Measurements from ENCODE around the gene CPNE5. TPM values are rescaled to one million over a fixed set of nuclear protein-coding genes. Genes with fewer than 3 reads are reported as not detected.
A peak's percentile ranks its signal among the peaks of the same experiment; 100 is the strongest.
"Not testable (repeated sequence)": the region's sequence is repeated elsewhere in the genome, so short reads cannot be mapped to it uniquely, and the experiment has no call there.

The CPNE5 gene
- total RNA-seq, 3 donors from 2014 or later = 0.26 to 0.52 (median 0.28) TPM

DNA sequence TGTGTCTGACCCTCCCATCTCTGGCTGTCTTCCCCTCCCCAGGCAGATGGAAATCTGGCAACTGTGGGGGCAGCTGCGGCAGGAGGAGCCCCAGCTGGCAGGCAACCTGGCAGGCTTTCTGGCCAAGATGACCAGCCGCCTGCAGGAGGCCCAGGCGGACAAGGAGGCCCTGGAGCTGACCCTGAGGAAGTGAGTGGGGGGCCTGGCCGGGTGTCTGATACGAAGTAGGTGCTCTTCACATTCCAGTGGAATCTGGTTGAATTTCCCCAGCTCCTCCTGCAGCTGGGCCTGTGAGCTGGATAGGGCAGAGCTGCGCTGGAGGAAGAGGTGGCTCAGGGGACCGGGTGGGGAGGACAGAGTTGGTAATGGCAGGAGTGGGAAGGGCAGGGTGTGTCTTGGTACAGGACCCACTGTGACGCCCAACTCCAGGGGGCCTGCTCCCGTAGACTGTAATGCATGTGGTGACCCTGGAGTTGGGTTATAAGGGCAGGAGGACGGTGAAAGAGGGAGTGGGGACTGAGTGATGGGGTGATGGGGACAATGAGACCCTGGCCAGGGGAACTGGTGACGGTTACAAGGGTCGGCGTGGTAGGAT lies 121.9 kb downstream of the CPNE5 start:
- no peak for DNase-seq
- Mint-ChIP-seq H3K4me1 (ENCODE audit: low read depth) (no peaks in the 10 kb centered on the region), H3K4me3 (no peak overlapping the region), H3K27me3 (ENCODE audit: low read depth) (no peaks in the 10 kb centered on the region), H3K36me3 (ENCODE audit: insufficient read depth) (no peaks in the 10 kb centered on the region), H3K9me3 (no peaks in the 10 kb centered on the region)
- no peak for ATAC-seq

DNA sequence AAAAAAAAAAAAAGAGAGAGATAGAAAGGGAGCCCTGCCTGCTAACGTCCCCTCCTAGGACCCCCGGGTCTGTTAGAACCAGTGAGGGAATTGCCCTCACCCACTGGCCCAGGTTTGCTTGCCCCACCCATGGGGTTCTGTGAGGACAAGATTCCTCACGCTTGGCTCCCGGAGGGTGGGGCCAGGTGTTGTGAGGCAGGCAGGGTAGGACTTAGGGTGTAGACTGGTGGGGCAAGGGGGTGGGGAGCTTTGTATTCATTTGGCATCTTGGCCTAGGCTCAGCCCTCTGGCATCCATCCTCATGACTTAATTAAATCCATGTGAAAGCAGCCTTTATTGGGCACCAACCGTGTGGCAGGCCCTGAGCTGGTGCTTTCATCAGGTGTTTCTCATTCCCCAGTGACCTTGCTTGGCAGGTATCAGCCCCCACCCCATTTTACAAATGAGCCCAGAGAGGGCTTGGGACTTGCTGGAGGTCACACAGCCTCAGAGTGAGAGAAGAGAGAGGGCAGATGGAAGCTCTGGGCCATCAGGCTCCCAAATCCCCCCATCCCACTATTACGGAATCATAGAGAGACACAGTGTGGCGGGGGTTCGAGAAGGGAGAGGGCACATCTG lies 122.7 kb downstream of the CPNE5 start:
- Mint-ChIP-seq H3K4me1 (ENCODE audit: low read depth) (no peaks in the 10 kb centered on the region), H3K27me3 (ENCODE audit: low read depth) (no peaks in the 10 kb centered on the region), H3K36me3 (ENCODE audit: insufficient read depth) (no peaks in the 10 kb centered on the region), H3K9me3 (no peaks in the 10 kb centered on the region), H3K4me3 (no peak overlapping the region)
- no peak for ATAC-seq
- DNase-seq = no peak

DNA sequence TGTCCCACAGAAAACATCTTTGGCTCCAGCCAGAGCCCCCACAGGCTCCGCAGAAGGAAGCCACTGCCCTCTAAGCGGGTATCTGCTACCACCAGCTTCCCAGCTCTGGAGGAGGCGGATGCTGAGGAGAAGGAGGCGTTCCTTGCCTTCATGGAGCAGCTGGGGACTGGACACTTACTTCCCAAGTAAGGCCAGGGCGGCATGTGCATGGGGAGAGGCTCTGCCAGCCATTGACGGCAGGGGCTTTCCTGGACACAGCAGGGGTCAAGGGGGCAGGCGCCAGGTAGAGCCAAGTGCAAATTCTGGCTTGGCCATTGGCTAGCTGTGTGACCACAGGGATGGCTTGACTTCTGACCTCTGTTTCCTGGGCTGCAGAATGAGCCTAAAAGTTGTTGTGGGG lies 123.8 kb downstream of the CPNE5 start:
- no peak for ATAC-seq
- no peak for DNase-seq

DNA sequence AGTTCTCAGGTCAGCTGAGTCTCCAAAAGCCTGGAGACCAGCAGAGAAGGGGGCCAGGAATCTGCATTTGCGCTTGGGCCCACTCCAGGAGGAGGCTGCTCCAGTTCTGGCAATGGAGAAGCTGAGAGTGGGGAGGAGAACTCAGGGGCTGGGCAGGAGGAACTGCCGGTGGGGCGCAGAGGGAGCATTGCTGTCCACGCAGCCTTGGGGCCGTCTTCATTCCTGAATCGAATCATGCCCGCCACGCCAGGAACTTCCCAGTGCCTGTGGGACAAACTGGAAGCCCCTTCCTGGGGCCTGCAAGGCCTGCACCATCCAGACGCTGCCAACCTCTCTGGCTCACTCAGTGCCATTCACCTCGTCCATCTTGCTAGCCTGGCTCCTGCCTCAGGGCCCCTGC lies 124.7 kb downstream of the CPNE5 start:
- no peaks in the 10 kb centered on the region for H3K27me3 Mint-ChIP-seq (ENCODE audit: low read depth)
- no peaks in the 10 kb centered on the region for H3K4me1 Mint-ChIP-seq (ENCODE audit: low read depth)
- H3K36me3 Mint-ChIP-seq (ENCODE audit: insufficient read depth) = no peaks in the 10 kb centered on the region
- no peaks in the 10 kb centered on the region for H3K9me3 Mint-ChIP-seq
- ATAC-seq (no peak), DNase-seq (no peak)
- no peak overlapping the region for H3K4me3 Mint-ChIP-seq

More for the DNA sequence above, 123.8 kb downstream of the CPNE5 start:
- Mint-ChIP-seq H3K36me3 (ENCODE audit: insufficient read depth) (no peaks in the 10 kb centered on the region), H3K4me1 (ENCODE audit: low read depth) (no peaks in the 10 kb centered on the region), H3K27me3 (ENCODE audit: low read depth) (no peaks in the 10 kb centered on the region), H3K9me3 (no peaks in the 10 kb centered on the region), H3K4me3 (no peak overlapping the region)

DNA sequence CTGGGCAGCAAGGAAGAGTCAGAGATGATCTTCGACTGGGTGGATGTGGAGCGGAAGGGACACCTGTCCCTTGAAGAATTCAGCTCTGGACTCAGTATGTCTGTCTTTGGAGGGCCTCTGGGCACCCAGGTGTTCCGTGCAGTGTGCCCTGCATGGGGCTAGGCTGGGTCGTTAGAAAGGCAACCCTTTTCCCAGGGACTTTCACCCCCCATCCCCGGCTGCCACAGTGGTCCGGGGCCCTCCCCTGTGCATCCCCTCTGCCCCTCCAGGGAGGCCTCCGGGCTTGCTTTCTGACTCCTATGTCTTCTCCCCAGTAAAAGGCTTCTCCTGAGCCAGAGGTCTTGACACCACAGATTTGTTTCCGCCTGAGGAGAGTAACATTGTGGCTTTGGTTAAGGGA lies 125.4 kb downstream of the CPNE5 start:
- no peaks in the 10 kb centered on the region for H3K27me3 Mint-ChIP-seq (ENCODE audit: low read depth)
- ATAC-seq (no peak), DNase-seq (no peak)
- H3K36me3 Mint-ChIP-seq (ENCODE audit: insufficient read depth) = no peaks in the 10 kb centered on the region
- no peaks in the 10 kb centered on the region for H3K4me1 Mint-ChIP-seq (ENCODE audit: low read depth)
- H3K9me3 Mint-ChIP-seq = no peaks in the 10 kb centered on the region
- no peak overlapping the region for H3K4me3 Mint-ChIP-seq

DNA sequence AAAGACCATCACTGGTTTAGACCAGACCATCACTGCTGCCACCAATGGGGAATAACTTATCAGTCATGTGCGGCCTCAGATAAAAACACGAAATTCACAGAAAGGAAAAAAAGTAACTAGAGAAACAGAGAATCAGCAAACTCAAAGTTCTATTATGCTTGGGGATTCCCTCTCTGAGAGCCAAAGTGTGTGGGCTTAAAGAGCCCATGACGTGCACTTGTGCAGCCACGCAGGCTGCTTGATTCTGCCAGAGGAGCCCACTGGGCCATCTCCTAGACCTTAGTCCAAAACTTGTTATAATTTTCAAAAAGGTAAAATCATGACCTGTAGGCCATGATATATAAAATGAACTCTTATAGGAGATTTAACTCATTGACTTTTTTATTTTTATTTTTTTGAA lies 126.4 kb downstream of the CPNE5 start:
- no peaks in the 10 kb centered on the region for H3K36me3 Mint-ChIP-seq (ENCODE audit: insufficient read depth)
- DNase-seq = no peak
- no peaks in the 10 kb centered on the region for H3K4me1 Mint-ChIP-seq (ENCODE audit: low read depth)
- ATAC-seq = no peak
- H3K4me3 Mint-ChIP-seq = no peak overlapping the region
- no peaks in the 10 kb centered on the region for H3K27me3 Mint-ChIP-seq (ENCODE audit: low read depth)
- no peaks in the 10 kb centered on the region for H3K9me3 Mint-ChIP-seq

DNA sequence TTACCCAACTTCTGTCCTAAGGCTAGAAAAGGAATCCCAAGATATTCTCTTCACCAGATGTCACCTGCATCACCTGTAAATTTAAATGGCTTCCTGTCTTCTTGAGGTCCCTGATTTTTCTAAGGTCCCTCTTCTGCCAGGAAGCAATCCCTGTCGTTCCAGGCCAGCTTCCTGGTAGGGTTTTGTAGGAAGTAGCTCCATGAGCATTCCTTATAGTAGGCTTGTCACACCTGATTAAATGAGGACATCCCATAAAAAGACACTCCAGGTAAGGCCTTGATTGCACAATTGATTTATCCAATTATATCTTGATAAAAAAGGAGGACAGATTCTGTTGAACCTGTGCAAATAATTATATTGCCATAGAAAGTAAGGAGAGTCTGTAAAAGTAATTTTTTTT lies 132.9 kb downstream of the CPNE5 start:
- Mint-ChIP-seq H3K4me3 (no peak overlapping the region), H3K9me3 (no peaks in the 10 kb centered on the region), H3K36me3 (ENCODE audit: insufficient read depth) (no peaks in the 10 kb centered on the region), H3K4me1 (ENCODE audit: low read depth) (no peaks in the 10 kb centered on the region), H3K27me3 (ENCODE audit: low read depth) (no peaks in the 10 kb centered on the region)
- no peak for DNase-seq
- no peak for ATAC-seq

DNA sequence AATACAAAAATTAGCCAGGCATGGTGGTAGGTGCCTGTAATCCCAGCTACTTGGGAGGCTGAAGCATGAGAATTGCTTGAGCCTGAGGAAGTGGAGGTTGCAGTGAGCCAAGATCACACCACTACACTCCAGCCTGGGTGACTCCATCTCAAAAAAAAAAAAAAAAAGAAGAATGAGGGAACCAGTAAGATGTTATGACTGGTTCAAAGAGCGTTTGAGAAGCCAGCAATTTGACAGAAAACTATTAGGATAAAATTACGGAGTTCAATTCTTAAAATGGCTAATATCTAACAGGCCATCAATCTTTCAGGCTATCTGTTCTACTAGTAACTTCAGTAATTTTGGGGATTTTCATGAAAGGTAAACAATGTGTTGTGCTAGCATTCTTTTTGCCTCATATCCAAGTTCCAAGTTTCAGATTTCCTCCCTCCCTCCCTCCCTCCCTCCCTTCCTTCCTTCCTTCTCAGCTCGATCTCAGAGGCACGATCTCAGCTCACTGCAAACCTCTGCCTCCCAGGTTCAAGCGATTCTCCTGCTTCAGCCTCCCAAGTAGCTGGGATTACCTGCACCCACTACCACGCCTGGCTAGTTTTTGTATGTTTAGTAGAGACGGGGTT lies 134.2 kb downstream of the CPNE5 start:
- not testable (repeated sequence) for H3K4me3 Mint-ChIP-seq; H3K9me3 Mint-ChIP-seq; H3K27me3 Mint-ChIP-seq (ENCODE audit: low read depth); DNase-seq; ATAC-seq; H3K4me1 Mint-ChIP-seq (ENCODE audit: low read depth); H3K36me3 Mint-ChIP-seq (ENCODE audit: insufficient read depth)

DNA sequence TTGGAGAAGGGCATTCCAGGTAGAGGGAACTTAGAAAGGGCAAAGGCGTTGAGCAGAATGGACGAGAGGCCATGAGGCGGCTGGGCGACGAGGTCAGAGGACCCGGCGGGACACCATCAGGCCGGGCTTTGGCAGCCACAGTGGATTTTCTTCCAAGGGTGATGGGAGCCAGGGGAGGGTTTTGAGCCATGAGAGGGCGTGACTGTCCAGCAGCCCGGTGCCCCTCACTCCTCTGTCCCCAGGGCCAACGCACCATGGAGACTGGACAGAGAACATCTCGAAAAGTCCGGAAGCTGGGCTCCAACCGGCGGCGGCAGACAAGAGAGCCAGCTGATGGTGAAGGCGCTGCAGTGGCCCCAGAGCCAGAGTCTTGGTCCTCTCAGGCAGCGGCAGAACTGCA lies 135.3 kb downstream of the CPNE5 start:
- Mint-ChIP-seq H3K4me1 (ENCODE audit: low read depth) (no peaks in the 10 kb centered on the region), H3K27me3 (ENCODE audit: low read depth) (no peaks in the 10 kb centered on the region), H3K9me3 (no peaks in the 10 kb centered on the region), H3K4me3 (no peak overlapping the region), H3K36me3 (ENCODE audit: insufficient read depth) (no peaks in the 10 kb centered on the region)
- ATAC-seq (no peak), DNase-seq (no peak)

DNA sequence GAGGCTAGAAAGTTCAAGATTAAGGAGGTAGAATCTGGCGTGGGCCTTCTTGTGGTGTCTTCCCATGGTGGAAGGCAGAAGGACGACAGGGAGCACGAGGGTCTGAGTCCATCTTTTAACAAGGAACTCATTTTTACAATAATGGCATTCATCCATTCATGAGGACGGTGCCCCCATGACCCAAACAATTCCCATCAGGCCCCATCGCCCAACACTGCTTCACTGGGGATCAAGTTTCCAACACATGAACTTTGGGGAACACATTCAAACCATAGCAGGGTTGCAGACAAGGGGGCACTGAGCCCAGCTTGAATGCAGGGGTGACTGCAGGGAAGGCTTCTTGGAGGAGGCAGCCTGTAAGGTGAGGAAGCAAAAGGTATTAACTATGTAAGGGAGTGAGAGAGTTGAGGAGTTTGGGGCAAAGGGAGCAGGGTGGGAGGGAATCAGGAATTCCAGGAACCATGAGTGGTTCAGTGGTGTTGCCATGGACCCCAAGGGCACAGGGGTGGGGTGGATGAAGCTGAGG lies 136.1 kb downstream of the CPNE5 start:
- no peaks in the 10 kb centered on the region for H3K27me3 Mint-ChIP-seq (ENCODE audit: low read depth)
- ATAC-seq (no peak), DNase-seq (no peak)
- H3K4me1 Mint-ChIP-seq (ENCODE audit: low read depth) = no peaks in the 10 kb centered on the region
- H3K9me3 Mint-ChIP-seq = no peaks in the 10 kb centered on the region
- H3K4me3 Mint-ChIP-seq = no peak overlapping the region
- H3K36me3 Mint-ChIP-seq (ENCODE audit: insufficient read depth) = no peaks in the 10 kb centered on the region

DNA sequence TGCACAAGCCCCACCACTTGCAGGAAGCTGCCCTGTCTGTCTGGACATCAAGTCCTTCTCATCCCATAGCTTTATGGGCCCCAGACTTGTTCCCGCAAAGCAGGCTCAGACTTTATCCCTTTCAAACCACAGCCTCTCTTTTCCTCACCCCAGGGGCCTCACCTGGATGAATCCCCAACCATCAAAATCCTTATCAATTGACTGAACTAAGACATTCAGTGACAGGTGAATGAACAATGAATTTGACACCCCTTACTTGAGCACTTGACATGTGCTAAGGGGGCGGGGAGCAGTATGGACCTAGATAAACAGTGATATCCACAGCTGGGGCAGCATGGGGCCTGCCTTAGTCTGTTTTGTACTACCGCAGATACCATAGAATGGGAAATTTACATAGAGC lies 136.6 kb downstream of the CPNE5 start:
- Mint-ChIP-seq H3K4me3 (no peak overlapping the region), H3K27me3 (ENCODE audit: low read depth) (no peaks in the 10 kb centered on the region), H3K4me1 (ENCODE audit: low read depth) (no peaks in the 10 kb centered on the region), H3K9me3 (no peaks in the 10 kb centered on the region), H3K36me3 (ENCODE audit: insufficient read depth) (no peaks in the 10 kb centered on the region)
- ATAC-seq = no peak
- no peak for DNase-seq

DNA sequence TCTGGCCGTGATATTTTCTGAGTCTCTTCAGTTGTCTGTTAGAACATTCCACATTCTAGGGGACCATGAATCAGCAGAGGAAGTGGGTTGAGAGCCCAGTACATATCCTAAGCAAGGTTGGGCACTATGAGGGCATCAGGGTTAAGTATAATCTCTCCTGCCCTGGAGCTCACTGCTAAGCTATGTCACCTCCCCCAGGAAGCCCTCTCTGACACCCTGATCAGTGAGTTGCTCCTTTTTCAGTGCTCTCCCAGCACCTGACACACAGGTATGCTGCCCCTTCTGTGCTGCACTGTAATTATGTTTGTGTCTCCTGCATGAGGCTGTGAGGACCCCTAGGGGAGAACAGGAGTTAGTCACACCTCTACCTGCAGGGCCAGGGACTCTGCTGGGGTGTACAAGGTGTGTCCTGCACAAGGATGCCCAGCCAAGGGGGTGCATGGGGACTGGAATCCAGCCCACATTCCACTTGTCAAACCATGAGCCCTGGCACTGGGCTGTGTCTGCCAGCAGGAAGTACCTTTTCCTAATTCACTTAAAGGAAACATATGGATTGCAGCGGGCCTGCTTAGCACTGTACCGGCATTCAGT lies 137.7 kb downstream of the CPNE5 start:
- no peaks in the 10 kb centered on the region for H3K9me3 Mint-ChIP-seq
- no peaks in the 10 kb centered on the region for H3K36me3 Mint-ChIP-seq (ENCODE audit: insufficient read depth)
- no peaks in the 10 kb centered on the region for H3K27me3 Mint-ChIP-seq (ENCODE audit: low read depth)
- peaks cover 5% of the 10 kb centered on the region for H3K4me1 Mint-ChIP-seq (ENCODE audit: low read depth)
- DNase-seq = no peak
- no peak overlapping the region for H3K4me3 Mint-ChIP-seq
- peak in 1 of 2 donors; percentile 21 for ATAC-seq

DNA sequence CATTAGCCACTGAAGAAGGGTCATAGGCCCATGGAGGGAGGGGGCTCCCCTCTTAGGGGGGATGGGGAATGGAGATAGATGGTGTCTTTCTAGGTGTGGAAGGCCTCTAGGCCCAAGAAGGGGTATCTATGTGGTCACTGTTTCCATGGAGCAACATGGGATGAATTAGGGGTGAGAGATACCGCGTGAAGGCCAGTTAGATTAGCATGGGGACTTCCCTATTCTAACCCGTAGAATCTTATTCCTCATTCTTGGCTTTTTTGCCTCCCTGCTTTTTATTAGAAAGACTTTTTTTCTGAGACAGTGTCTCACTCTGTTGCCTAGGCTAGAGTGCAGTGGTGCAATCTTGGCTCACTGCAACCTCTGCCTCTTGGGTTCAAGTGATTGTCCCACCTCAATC lies 138.4 kb downstream of the CPNE5 start:
- Mint-ChIP-seq H3K36me3 (ENCODE audit: insufficient read depth) (no peaks in the 10 kb centered on the region), H3K4me1 (ENCODE audit: low read depth) (peaks cover 9% of the 10 kb centered on the region), H3K9me3 (no peaks in the 10 kb centered on the region), H3K27me3 (ENCODE audit: low read depth) (no peaks in the 10 kb centered on the region), H3K4me3 (no peak overlapping the region)
- ATAC-seq (no peak), DNase-seq (no peak)

DNA sequence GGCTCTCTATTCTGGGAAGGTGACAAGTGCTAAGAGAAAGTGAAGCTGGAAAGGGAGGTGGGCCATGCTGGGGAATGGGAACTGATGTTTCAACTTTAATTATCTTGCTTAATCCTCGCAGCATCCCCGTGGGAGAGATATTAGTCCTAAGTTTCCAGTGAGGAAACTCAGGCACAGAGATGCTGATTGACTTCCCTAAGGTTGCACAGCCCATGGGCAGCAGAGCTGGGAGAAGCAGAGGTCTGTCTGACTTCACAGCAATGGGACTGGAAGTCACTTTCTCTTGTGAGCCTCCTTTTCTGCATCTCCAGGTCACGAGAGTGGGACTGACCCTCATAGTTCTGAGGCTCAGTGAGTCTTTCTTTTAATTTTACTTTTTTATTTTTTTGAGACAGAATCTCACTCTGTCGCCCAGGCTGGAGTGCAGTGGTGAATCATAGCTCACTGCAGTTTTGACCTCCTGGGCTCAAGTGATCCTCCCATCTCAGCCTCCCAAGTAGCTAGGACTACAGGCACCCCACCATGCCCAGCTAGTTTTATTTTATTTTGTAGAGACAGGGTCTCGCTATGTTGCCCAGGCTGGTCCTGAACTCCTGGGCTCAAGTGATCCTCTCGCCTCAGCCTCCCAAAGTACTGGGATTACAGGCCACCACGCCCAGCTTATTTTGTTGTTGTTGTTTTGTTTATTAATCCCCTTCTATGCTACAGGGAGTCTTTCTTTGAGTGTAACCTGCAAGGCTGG lies 139.0 kb downstream of the CPNE5 start:
- Mint-ChIP-seq H3K27me3 (ENCODE audit: low read depth) (no peaks in the 10 kb centered on the region), H3K4me1 (ENCODE audit: low read depth) (peaks cover 12% of the 10 kb centered on the region), H3K9me3 (no peaks in the 10 kb centered on the region), H3K4me3 (no peak overlapping the region), H3K36me3 (ENCODE audit: insufficient read depth) (no peaks in the 10 kb centered on the region)
- ATAC-seq = no peak
- no peak for DNase-seq

All from activated T-cell treated with anti-CD3 and anti-CD28 coated beads, Interleukin-2, amount 50 U/mL, for 4 hours (primary cell).